ENCODE results near the gene SCT.

SCT gene

GRCh38 chr11:597166-597725, 29.7 kb downstream of the SCT start:
- H3K36me3 ChIP-seq (ENCODE audit: control insufficient read depth, insufficient read depth, low read length) = peaks cover 11% of the 10 kb centered on the region
- H3K4me1 ChIP-seq (ENCODE audit: control insufficient read depth, insufficient read depth, low read length) = no peaks in the 10 kb centered on the region
- no peaks in the 10 kb centered on the region for H3K9me3 ChIP-seq (ENCODE audit: control insufficient read depth, low read length)
- H3K9ac ChIP-seq (ENCODE audit: low read length) = no peak overlapping the region
- H3K4me3 ChIP-seq (ENCODE audit: low read length) = no peak overlapping the region
- H3K27me3 ChIP-seq (ENCODE audit: control insufficient read depth, insufficient read depth, low read length) = no peaks in the 10 kb centered on the region

GRCh38 chr11:596374-596773, 30.6 kb downstream of the SCT start:
- peaks cover 11% of the 10 kb centered on the region for H3K36me3 ChIP-seq (ENCODE audit: control insufficient read depth, insufficient read depth, low read length)
- no peaks in the 10 kb centered on the region for H3K9me3 ChIP-seq (ENCODE audit: control insufficient read depth, low read length)
- no peaks in the 10 kb centered on the region for H3K4me1 ChIP-seq (ENCODE audit: control insufficient read depth, insufficient read depth, low read length)
- H3K4me3 ChIP-seq (ENCODE audit: low read length) = no peak overlapping the region
- H3K27me3 ChIP-seq (ENCODE audit: control insufficient read depth, insufficient read depth, low read length) = no peaks in the 10 kb centered on the region
- H3K9ac ChIP-seq (ENCODE audit: low read length) = no peak overlapping the region

GRCh38 chr11:595400-595799, 31.6 kb downstream of the SCT start:
- Histone ChIP-seq H3K27me3 (ENCODE audit: control insufficient read depth, insufficient read depth, low read length) (no peaks in the 10 kb centered on the region), H3K4me1 (ENCODE audit: control insufficient read depth, insufficient read depth, low read length) (no peaks in the 10 kb centered on the region), H3K9me3 (ENCODE audit: control insufficient read depth, low read length) (no peaks in the 10 kb centered on the region), H3K9ac (ENCODE audit: low read length) (no peak overlapping the region), H3K4me3 (ENCODE audit: low read length) (no peak overlapping the region), H3K36me3 (ENCODE audit: control insufficient read depth, insufficient read depth, low read length) (peaks cover 11% of the 10 kb centered on the region)

- no peak overlapping the region for H3K4me3 ChIP-seq (ENCODE audit: low read length)
- no peak overlapping the region for H3K9ac ChIP-seq (ENCODE audit: low read length)
- H3K36me3 ChIP-seq (ENCODE audit: control insufficient read depth, insufficient read depth, low read length) = peaks cover 4% of the 10 kb centered on the region
- H3K27me3 ChIP-seq (ENCODE audit: control insufficient read depth, insufficient read depth, low read length) = no peaks in the 10 kb centered on the region
- H3K9me3 ChIP-seq (ENCODE audit: control insufficient read depth, low read length) = no peaks in the 10 kb centered on the region
- no peaks in the 10 kb centered on the region for H3K4me1 ChIP-seq (ENCODE audit: control insufficient read depth, insufficient read depth, low read length)
Observed at GRCh38 chr11:593347-593746, 33.6 kb downstream of the SCT start.

- no peaks in the 10 kb centered on the region for H3K27me3 ChIP-seq (ENCODE audit: control insufficient read depth, insufficient read depth, low read length)
- no peak overlapping the region for H3K4me3 ChIP-seq (ENCODE audit: low read length)
- H3K36me3 ChIP-seq (ENCODE audit: control insufficient read depth, insufficient read depth, low read length) = peaks cover 4% of the 10 kb centered on the region
- H3K9ac ChIP-seq (ENCODE audit: low read length) = no peak overlapping the region
- no peaks in the 10 kb centered on the region for H3K4me1 ChIP-seq (ENCODE audit: control insufficient read depth, insufficient read depth, low read length)
- no peaks in the 10 kb centered on the region for H3K9me3 ChIP-seq (ENCODE audit: control insufficient read depth, low read length)
Observed at GRCh38 chr11:592918-593317, 34.1 kb downstream of the SCT start.

GRCh38 chr11:592501-592900, 34.5 kb downstream of the SCT start:
- Histone ChIP-seq H3K4me3 (ENCODE audit: low read length) (no peak overlapping the region), H3K4me1 (ENCODE audit: control insufficient read depth, insufficient read depth, low read length) (no peaks in the 10 kb centered on the region), H3K27me3 (ENCODE audit: control insufficient read depth, insufficient read depth, low read length) (no peaks in the 10 kb centered on the region), H3K9me3 (ENCODE audit: control insufficient read depth, low read length) (no peaks in the 10 kb centered on the region), H3K9ac (ENCODE audit: low read length) (no peak overlapping the region), H3K36me3 (ENCODE audit: control insufficient read depth, insufficient read depth, low read length) (peaks cover 4% of the 10 kb centered on the region)

- H3K27me3 ChIP-seq (ENCODE audit: control insufficient read depth, insufficient read depth, low read length) = no peaks in the 10 kb centered on the region
- no peaks in the 10 kb centered on the region for H3K9me3 ChIP-seq (ENCODE audit: control insufficient read depth, low read length)
- no peaks in the 10 kb centered on the region for H3K36me3 ChIP-seq (ENCODE audit: control insufficient read depth, insufficient read depth, low read length)
- H3K4me3 ChIP-seq (ENCODE audit: low read length) = no peak overlapping the region
- no peak overlapping the region for H3K9ac ChIP-seq (ENCODE audit: low read length)
- peaks cover 5% of the 10 kb centered on the region for H3K4me1 ChIP-seq (ENCODE audit: control insufficient read depth, insufficient read depth, low read length)
Observed at GRCh38 chr11:590997-591396, 36.0 kb downstream of the SCT start.

- Histone ChIP-seq H3K9ac (ENCODE audit: low read length) (no peak overlapping the region), H3K4me1 (ENCODE audit: control insufficient read depth, insufficient read depth, low read length) (peaks cover 7% of the 10 kb centered on the region), H3K4me3 (ENCODE audit: low read length) (no peak overlapping the region), H3K36me3 (ENCODE audit: control insufficient read depth, insufficient read depth, low read length) (no peaks in the 10 kb centered on the region), H3K27me3 (ENCODE audit: control insufficient read depth, insufficient read depth, low read length) (no peaks in the 10 kb centered on the region), H3K9me3 (ENCODE audit: control insufficient read depth, low read length) (no peaks in the 10 kb centered on the region)
Observed at GRCh38 chr11:589798-590197, 37.2 kb downstream of the SCT start.

GRCh38 chr11:587978-588380, 39.0 kb downstream of the SCT start:
- Histone ChIP-seq H3K36me3 (ENCODE audit: control insufficient read depth, insufficient read depth, low read length) (no peaks in the 10 kb centered on the region), H3K4me3 (ENCODE audit: low read length) (no peak overlapping the region), H3K9ac (ENCODE audit: low read length) (no peak overlapping the region), H3K27me3 (ENCODE audit: control insufficient read depth, insufficient read depth, low read length) (no peaks in the 10 kb centered on the region), H3K9me3 (ENCODE audit: control insufficient read depth, low read length) (no peaks in the 10 kb centered on the region), H3K4me1 (ENCODE audit: control insufficient read depth, insufficient read depth, low read length) (peaks cover 7% of the 10 kb centered on the region)

- no peaks in the 10 kb centered on the region for H3K36me3 ChIP-seq (ENCODE audit: control insufficient read depth, insufficient read depth, low read length)
- H3K9ac ChIP-seq (ENCODE audit: low read length) = no peak overlapping the region
- peaks cover 7% of the 10 kb centered on the region for H3K4me1 ChIP-seq (ENCODE audit: control insufficient read depth, insufficient read depth, low read length)
- H3K4me3 ChIP-seq (ENCODE audit: low read length) = no peak overlapping the region
- H3K9me3 ChIP-seq (ENCODE audit: control insufficient read depth, low read length) = no peaks in the 10 kb centered on the region
- no peaks in the 10 kb centered on the region for H3K27me3 ChIP-seq (ENCODE audit: control insufficient read depth, insufficient read depth, low read length)
Observed at GRCh38 chr11:587546-587945, 39.4 kb downstream of the SCT start.

- Histone ChIP-seq H3K27me3 (ENCODE audit: control insufficient read depth, insufficient read depth, low read length) (no peaks in the 10 kb centered on the region), H3K9me3 (ENCODE audit: control insufficient read depth, low read length) (no peaks in the 10 kb centered on the region), H3K36me3 (ENCODE audit: control insufficient read depth, insufficient read depth, low read length) (no peaks in the 10 kb centered on the region), H3K4me1 (ENCODE audit: control insufficient read depth, insufficient read depth, low read length) (peaks cover 7% of the 10 kb centered on the region), H3K4me3 (ENCODE audit: low read length) (no peak overlapping the region), H3K9ac (ENCODE audit: low read length) (no peak overlapping the region)
Observed at GRCh38 chr11:586376-587316, 40.3 kb downstream of the SCT start.

GRCh38 chr11:584287-584686, 42.7 kb downstream of the SCT start:
- H3K9ac ChIP-seq (ENCODE audit: low read length) = no peak overlapping the region
- H3K36me3 ChIP-seq (ENCODE audit: control insufficient read depth, insufficient read depth, low read length) = no peaks in the 10 kb centered on the region
- no peak overlapping the region for H3K4me3 ChIP-seq (ENCODE audit: low read length)
- H3K27me3 ChIP-seq (ENCODE audit: control insufficient read depth, insufficient read depth, low read length) = no peaks in the 10 kb centered on the region
- peaks cover 19% of the 10 kb centered on the region for H3K4me1 ChIP-seq (ENCODE audit: control insufficient read depth, insufficient read depth, low read length)
- H3K9me3 ChIP-seq (ENCODE audit: control insufficient read depth, low read length) = no peaks in the 10 kb centered on the region

Data from mucosa of stomach (tissue), 1 donor.